GM18519 (cell line): ENCODE results near the gene STRBP.

Experiments used
- ATAC-seq: cut with Tn5 transposase; IDR thresholded peaks from one replicate; pipeline ENCODE4 v1.9.1; 2021; ENCODE audit warnings: mild to moderate bottlenecking, moderate library complexity; ENCODE audit not compliant: unreplicated experiment, low FRiP score

Gene STRBP

DNA sequence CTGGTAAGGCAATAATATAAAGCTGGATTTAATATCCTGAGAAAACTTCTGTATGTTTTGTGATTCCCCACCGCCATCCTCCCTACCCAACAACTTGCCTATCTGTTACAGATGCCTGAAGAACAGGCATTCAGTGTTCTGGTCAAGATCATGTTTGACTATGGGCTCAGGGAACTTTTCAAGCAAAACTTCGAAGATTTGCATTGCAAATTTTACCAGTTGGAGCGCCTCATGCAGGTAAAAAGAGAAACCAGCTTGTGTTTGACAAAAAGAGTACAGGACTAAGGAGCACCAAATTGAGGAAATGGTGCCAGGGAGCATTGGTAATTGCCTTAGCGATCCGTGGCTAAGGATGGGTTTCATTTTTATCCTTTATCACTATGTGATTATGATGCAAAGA, 194.9 kb downstream of the STRBP start:
- ATAC-seq, result no peak

DNA sequence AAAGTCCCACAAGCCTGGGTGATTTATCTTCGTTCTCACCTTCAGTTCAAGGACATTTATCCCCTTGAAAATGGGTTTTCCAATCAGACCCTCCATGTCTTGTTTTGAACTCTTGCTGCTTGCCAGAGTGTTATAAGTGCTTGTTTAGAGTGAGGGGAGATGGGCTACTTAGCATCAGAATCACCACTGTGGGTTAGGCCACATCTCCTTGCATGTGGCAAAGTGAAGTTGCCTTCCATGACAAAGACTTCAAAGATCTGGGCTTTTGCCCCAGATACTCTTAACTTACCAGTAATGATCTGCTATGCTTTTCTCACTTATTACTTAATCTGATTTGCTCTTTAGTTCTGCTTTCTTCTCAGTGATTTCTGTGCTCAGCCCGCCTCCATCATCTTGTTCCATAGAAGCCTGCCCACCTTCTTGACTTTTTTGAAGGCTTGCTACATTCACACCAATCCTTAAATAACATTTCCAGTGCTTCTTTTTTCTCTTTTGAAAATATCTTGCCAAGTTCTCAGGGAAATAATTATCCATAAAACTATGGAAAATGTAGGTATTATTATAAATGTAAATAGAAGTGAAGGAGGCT, 195.9 kb downstream of the STRBP start:
- no peak for ATAC-seq
